Renal cortical epithelial cell (primary cell): ENCODE results near the gene PRUNE1. TPM values are rescaled to one million over a fixed set of nuclear protein-coding genes. Genes with fewer than 3 reads are reported as not detected.

ENCODE experiments used
- DNase-seq: peaks from one replicate; pipeline ENCODE4 v3.0.0-alpha.2; 2011; ENCODE audit warnings: low read depth
- total RNA-seq: library from RNA; depleted of rRNA; stranded (reverse); fragments of >200 nt; gene quantifications from 2 replicates; pipeline ENCODE4 v1.2.3, GENCODE V29; 2014

Gene PRUNE1, protein sequence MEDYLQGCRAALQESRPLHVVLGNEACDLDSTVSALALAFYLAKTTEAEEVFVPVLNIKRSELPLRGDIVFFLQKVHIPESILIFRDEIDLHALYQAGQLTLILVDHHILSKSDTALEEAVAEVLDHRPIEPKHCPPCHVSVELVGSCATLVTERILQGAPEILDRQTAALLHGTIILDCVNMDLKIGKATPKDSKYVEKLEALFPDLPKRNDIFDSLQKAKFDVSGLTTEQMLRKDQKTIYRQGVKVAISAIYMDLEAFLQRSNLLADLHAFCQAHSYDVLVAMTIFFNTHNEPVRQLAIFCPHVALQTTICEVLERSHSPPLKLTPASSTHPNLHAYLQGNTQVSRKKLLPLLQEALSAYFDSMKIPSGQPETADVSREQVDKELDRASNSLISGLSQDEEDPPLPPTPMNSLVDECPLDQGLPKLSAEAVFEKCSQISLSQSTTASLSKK
- 12.5 and 21.6 TPM in 2 replicates for total RNA-seq

DNA sequence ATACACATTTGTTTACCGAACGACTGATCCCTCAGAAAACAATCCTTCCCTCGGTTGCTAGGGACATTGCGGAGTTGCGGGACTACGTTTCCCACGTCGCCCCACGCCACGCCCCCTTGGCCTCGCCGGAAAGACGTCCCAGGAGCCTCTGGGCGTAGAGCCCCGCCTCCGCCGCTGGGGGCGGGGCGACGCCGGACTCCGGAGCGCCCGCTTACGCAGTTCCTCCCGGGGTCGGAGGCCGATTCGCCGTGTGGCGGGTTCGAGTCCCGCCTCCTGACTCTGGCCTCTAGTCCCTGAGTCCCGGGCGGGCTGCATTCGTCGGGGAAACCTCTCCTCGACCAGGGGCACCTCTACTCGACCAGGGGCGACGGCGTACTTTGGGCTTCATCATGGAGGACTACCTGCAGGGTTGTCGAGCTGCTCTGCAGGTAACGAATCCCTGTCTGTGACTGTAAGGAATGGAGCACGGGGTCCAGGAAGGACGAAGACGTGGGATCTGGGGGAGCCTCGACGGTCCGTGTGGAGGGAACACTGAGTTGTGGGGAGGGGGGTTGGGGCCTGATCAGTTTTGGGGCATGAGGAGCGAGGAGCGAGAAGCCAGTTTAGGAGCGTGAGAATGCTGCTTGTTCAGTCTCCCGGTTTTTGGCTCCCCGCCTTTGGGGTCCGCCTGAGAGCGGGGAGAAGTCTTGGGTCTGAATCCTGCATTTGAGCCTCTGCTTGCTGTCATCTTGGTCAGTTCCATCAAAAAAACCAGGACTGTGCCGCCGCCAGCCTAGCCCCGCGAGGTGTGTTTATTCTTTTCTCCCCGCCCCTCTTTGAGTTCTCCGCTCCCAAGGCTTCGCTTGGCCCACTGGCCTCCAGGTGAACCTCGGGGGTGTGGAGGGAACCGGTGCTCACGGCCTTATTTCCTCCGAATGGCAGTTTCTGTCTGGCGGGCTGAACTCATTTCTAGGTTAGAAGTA is at the start of gene PRUNE1:
Gene PRUNE1 (plus strand): TSS at position 206 of the 962 bp plus-strand sequence. CDS start 184 bp downstream, at position 390.
- DNase-seq: peak; percentile 94

GRCh38 chr1:150960646-150961045 is 47.6 kb upstream of the PRUNE1 start:
- no peak for DNase-seq

- DNase-seq: no peak
Observed at GRCh38 chr1:150961756-150962155, 46.5 kb upstream of the PRUNE1 start.

GRCh38 chr1:150963321-150964163 is 44.7 kb upstream of the PRUNE1 start:
- no peak for DNase-seq

DNA sequence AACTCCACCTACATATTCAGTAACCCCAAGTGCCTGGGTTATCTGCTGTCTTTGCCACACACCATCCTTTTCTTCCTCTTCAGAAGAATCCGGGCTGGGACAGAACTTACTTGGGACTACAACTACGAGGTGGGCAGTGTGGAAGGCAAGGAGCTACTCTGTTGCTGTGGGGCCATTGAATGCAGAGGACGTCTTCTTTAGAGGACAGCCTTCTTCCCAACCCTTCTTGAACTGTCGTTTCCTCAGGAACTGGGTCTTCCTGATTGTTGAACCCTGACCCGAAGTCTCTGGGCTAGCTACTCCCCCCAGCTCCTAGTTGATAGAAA is 44.1 kb upstream of the PRUNE1 start:
- no peak for DNase-seq

DNA sequence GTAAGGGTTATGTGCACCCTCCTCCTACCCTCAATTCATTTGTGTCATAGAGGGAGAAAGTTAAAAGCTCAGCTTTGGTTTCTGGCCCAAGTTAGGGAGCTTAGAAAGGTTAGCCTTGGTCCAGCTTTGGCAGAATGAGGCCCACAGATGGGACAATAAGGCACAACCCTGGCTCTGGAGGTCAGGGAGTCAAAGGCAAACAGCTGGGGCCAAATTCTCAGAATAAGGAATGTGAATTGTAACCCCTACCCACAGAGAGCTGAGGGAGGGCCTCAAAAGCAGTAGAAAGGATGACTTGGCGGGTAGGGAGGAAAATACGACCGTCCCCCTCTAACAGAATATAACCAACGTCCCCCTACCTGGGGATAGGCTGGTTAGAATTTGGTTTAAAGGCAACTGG is 42.6 kb upstream of the PRUNE1 start:
- DNase-seq: no peak

DNA sequence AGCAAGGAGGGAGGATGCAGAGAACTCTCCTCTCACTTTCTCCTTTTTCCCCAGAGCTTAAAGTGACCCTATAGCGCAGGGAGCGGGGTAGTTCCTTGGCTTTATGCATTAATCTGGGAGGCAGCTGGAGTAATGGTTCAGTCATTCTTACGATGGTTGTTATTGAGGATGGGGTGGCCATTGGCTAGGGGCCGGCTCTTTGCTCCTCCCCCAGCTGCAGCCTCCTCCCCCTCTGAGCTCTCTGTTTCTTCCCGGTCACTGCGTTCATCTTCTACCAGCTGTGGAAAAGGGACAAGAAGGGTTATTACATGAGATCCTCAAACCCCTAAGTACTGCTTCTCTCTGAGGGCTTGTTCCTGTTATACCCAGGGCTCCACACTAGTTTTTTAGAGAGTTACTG is 42.2 kb upstream of the PRUNE1 start:
- DNase-seq: no peak

- no peak for DNase-seq
Observed at GRCh38 chr1:150967936-150968335, 40.3 kb upstream of the PRUNE1 start.

DNA sequence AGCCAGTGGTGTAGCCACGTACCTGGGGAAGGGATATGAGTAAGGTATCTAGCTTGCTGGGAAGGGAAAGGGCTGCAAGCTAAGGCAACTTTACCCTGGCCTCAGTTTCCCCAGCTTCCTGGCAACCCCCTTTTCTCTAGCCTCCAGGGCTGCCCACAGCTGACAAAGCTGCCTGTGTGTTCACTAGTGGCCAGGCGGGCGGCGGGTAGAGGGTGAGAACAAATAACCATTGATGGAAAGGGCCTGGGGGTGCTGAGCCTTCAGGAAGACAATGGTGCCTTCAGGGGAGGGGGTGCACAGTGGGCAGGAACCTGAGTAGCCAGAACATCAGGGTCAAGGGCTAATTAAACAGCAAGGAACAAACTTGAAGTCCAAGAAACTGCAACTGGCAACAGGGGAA is 39.8 kb upstream of the PRUNE1 start:
- DNase-seq: no peak

GRCh38 chr1:150969626-150970025 is 38.6 kb upstream of the PRUNE1 start:
- DNase-seq: no peak

DNA sequence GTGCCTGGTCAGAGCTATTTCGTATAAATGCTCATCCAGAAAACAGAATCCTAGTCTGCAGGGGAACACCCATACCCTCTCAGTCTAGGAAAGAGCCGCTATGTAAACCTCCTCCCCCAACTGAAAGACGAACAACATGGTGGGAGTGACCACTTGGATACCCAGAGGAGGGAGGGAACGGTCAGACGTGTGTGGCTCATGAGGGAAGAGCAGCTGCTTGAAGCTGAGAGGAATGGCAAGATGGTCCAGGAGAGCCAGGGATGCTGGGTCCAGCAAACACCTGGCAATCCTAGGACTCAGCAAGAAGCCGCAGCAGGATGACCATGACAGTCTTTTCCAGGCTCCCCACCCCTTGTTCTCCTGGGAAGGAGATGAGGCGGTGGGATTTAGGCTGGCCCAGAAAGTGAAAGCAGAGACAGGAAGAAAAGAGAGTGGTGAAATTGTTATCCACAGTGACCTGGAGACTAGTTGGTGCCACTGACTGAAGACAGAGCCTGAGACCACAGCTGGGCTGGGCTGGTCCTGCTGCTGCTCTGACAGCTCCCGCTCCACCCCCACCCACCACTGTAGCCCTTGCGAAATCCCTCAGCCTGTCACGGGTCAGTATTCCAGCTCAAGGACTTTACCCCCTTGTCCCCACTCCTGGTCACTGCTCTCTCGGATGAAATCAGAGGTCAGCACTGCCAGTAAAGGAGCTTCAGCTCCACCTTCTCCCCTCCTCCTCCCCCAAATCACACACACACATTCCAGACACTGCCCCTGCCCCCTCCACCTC is 37.3 kb upstream of the PRUNE1 start:
- DNase-seq: peak; percentile 83

- peak; percentile 24 for DNase-seq
Observed at GRCh38 chr1:150971583-150972416, 36.4 kb upstream of the PRUNE1 start.

DNA sequence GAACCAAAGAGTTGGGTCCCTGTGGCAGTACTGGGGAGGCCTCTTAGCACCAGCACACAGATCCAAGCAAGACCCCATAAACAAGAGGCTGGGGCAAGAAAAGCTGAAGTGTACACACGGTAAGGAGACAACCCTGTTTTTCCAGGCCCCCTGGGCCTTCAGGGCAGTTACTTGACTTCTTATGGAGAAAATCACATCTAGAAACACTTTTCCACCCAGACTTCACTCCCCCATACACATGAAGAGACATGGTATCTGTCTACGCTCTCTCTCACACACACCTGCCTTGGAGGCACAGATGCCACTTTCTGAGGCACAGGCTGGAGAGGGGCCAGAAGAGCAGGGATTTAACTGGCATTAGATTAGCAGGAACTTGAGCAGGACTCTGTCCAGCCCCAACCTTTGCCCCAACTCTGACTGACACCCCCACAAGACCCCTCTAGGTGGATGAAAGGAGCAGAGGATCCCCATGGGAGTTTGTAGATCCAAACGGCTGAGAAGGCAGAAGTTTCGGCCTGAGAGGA is 35.8 kb upstream of the PRUNE1 start:
- no peak for DNase-seq

GRCh38 chr1:150973258-150973835 is 34.9 kb upstream of the PRUNE1 start:
- no peak for DNase-seq

DNA sequence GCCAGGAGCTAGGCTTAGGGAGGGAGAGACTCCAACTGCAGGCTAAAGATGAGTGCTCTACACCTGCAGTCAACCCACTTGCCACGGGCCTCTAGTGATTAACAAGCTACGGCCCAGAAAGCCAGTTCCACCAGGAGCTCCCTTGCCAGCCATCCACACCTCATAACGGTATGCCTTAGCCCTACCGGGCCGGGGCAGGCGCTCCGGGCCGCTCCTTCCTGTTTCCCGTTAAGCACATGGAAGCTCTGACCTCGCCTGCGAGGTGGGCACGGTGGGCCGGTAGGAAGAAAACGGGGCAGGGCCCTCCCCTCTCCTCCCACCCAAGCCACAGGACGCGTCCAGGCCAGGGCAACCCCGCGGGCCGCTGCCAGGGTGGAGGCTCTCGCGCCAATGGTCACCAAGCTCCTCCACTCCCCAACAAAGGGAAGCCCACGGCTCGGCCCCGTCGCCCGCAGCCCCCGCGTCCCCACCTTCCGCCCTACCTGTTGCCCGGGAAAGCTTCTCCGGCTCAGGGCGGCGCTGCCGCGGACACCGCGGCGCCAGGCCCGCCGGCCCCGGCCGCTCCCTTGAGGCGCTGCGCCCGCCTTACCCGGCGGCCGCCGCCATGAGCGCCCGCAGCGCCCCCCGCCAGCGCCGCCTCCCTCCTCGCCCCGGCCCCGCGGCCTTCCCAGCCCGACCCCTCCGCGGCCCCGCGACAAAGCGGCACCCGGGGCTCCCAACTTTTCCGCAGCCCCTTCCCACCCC is 34.2 kb upstream of the PRUNE1 start:
- no peak for DNase-seq

DNA sequence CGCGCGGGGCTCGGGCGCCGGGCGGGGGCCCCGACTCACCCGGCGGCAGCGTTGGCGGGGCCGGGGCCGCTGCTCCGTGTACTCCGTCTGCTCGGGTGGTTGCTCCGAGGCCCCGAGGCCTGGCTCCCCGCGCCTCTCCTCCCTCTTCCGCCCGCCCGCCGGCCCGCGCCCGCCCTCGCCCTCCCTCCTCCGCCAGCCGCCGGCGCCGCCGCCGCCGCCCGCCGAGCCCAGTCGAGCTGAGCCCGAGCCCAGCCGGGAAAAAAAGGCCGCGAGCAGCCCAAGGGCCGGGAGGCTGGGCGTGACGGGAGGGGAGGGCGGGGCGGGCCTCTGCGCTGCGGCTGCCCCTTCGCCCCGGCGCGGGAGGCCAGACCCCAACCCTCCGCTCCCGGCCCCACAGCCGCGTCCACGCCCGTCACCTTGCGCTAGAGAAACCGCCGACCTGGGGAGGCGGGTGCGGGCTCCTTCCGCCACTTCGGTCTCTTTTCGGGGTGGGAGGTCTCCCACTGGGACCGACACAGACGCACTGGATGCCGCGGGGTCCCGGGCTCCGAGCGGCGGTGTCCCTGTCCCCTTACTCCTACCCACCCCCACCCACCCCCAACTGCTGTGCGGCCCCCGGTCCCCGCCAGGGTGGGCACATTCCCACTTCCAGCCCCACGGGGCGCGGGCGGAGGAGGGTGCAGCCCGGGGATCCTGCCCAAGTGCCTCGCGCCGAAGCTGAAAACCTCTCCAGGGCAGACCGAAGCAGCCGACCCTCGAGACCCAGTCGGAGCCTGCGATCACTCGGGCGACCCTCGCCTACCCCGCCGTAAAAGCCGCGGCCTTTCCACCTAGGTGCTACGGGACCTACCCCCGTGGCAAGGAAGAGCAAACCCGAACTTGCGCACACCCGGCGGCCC is 33.4 kb upstream of the PRUNE1 start, which contains the start of gene CERS2:
Gene CERS2 (minus strand): TSS at position 256 of the 899 bp plus-strand sequence. CDS start 5,745 bp downstream, outside the sequence.
- no peak for DNase-seq

DNA sequence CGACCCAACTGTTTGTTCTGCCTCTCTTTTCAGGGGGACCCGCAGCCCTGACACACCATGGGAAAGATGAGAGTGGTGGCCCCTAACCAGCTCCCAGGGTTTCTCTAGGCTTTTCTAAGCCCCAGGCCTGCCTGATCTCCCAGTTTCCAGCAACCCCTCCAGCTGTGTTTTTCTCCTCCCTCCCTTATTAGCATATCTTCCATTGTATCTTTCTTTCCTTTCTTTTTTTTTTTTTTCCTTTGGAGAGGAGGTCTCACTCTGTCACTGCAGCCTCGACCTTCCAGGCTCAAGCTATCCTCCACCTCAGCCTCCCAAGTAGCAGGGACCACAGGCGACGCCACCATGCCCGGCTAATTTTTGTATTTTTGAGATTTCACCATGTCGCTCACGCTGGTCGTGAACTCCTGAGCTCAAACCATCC is 31.8 kb upstream of the PRUNE1 start:
- DNase-seq: no peak
